LNCAP (cell line): ENCODE data around the gene CXorf38.

Source experiments
- TF ChIP-seq, protein P1 (sequence below): fragments of 450-650 bp; IDR thresholded peaks from 2 replicates; pipeline ENCODE4 v1.5.1; 2017; ENCODE audit warnings: mild to moderate bottlenecking

The CXorf38 gene, protein sequence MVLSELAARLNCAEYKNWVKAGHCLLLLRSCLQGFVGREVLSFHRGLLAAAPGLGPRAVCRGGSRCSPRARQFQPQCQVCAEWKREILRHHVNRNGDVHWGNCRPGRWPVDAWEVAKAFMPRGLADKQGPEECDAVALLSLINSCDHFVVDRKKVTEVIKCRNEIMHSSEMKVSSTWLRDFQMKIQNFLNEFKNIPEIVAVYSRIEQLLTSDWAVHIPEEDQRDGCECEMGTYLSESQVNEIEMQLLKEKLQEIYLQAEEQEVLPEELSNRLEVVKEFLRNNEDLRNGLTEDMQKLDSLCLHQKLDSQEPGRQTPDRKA

DNA sequence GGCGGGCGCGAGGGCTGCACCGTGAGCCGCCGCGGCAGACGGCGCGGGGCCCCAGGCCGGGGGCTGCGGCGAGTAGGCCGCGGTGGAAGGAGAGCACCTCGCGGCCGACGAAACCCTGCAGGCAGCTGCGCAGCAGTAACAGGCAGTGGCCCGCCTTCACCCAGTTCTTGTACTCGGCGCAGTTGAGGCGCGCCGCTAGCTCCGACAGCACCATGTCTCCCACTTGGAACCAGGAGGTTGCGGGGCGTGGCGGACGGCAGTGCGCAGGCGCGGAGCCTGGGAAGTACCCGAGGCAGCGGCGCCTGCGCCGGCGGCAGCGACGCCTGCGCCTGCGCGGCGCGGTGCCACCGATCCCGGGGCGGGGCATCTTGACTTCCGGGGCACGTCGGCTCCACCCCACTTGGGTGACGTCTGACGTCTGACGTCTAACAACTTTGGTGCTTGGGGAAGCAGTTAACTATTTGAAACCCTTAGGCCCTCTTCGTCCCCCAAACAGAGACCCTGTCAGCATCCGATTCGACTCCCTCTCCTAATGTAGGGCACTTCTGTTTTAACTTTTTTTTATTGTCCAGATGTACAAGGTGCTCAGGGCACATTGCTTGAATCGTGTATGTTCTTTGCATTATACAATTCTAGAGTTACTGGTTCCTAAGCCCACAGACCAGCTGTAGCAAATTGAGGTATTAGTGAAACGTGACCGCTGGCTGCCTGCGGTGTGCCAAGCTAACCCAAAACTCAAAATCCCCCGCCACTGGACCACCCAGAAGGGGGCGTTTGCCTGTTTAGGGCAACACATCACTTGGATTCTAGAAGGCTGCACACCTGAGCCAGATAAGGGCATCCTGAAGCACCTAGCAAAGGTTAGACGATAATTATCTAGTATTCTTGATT is at the start of gene CXorf38:
TSS of gene CXorf38 (minus strand) at position 255 of the 891 bp plus-strand sequence. CDS start at position 214, 41 bp downstream.
- TF ChIP-seq, protein P1, sequence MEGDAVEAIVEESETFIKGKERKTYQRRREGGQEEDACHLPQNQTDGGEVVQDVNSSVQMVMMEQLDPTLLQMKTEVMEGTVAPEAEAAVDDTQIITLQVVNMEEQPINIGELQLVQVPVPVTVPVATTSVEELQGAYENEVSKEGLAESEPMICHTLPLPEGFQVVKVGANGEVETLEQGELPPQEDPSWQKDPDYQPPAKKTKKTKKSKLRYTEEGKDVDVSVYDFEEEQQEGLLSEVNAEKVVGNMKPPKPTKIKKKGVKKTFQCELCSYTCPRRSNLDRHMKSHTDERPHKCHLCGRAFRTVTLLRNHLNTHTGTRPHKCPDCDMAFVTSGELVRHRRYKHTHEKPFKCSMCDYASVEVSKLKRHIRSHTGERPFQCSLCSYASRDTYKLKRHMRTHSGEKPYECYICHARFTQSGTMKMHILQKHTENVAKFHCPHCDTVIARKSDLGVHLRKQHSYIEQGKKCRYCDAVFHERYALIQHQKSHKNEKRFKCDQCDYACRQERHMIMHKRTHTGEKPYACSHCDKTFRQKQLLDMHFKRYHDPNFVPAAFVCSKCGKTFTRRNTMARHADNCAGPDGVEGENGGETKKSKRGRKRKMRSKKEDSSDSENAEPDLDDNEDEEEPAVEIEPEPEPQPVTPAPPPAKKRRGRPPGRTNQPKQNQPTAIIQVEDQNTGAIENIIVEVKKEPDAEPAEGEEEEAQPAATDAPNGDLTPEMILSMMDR = no peak

DNA sequence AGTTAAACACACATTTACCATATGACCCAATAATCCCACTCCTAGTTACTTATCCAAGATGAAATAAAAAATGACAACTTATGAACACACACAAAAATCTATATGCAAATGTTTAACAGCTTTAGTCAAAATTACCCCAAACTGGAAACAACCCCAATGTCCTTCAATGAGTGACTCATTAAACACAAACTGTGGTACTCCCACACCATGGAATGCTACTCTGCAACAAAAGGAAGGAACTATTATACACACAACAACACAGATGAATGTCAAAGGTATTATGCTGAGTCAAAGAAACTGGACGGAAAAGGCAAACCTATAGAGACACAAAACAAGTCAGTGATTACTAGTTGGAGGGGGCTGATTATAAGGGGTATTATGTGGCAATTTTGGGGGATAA is 47.4 kb upstream of the CXorf38 start:
- TF ChIP-seq, protein P1 = no peak

DNA sequence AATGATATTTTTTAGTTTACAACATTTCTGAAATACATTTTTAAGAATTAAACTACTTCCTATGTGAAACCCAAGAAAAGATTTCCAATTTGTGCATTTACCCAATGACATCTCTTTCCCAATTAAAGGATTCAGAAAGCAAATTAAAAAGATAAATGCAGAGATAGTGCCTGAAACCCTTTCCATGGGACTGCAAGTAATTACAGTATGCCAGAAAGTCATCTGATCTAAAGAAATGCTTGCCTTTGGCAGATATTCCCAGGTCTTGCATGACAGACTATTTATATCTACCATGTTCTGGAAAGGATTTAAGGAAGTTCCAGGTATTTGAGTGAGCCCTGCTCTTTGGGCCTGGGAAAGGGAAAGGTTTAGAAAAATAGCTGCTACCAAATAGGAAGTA is 41.6 kb upstream of the CXorf38 start:
- TF ChIP-seq, protein P1 = no peak

DNA sequence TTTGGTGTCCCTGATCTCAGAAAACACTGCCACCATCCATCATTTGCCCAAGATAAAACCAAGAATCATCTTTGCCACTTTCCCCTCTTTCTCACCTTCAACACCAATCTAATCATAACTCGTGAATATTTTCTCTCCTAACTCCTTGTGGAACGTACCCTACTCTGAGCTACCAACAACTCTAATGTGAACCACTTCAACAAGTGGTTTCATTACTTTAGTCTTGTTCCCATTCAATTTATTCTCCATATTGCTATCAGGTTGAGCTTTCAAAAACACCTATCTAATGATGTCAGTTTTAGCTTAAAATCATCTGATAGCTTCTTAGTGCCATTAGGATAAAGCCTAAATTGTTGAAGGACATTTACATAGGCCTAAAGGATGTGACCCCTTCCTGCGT is 39.8 kb upstream of the CXorf38 start:
- TF ChIP-seq, protein P1 = no peak

DNA sequence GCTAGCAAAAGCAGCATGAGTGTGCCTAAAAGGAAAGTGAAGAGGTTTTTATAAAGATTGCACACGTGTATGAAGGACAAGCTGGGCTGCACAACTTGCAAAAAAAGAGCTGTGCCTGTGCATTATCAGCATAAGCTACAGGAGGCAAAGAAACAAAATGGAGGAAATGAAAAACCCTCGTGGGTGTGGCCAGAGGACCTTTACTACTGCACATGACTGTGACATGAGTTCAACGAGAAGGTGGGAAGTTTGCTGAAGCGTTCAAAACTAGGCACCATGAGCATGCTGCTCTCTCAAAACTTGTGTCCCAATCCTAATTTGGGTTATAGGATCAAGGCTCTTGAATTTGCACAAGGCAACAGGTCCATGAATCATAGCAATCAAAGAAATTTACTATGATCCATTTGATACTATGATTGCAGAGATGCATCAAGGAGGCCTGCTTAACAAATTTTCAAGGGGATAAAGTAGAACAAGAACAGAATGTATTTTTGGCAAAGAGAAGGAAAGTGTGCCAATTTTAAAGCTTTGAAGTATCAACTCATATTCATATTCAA is 38.1 kb upstream of the CXorf38 start:
- TF ChIP-seq, protein P1 = no peak

DNA sequence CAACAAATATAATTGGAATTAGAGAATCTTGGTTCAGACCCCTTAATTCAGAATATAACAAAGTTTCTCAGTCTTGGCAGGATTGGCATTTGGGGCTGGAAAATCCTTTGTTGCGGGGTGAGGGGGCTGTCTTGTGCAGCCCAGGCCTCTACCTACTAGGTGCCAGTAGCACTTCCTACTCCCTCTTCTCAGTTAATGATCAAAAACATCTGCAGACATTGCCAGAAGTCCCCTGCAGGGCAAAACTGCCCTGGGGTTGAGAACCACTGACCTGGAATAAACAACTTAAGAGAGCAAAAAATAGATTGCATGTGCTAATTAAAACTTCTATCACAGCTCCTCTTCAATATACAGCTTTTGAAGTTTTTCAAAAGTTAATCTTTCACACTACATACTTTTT is 36.7 kb upstream of the CXorf38 start:
- TF ChIP-seq, protein P1 = no peak

DNA sequence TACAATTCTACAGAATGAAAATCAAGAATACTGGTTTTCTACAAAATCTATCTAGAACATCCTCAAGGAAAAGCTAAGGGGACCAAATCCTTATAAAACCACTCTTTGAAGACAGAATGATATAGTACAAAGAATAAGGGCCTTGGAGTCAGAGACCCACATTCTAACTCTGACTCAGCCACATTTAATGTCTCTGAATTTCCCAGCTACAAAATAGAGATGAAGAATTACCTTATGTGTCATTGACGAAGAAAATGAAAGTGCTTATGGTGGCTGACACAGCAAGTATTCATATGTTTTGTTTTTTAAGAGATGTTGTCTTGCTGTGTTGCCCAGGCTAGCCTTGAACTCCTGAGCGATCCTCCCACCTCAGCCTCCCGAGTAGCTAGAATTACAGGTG is 35.9 kb upstream of the CXorf38 start:
- TF ChIP-seq, protein P1 = no peak
